ENCODE results near the gene CCDC146. TPM values are rescaled to one million over a fixed set of nuclear protein-coding genes. Genes with fewer than 3 reads are reported as not detected.
"Not testable (repeated sequence)": the region's sequence is repeated elsewhere in the genome, so short reads cannot be mapped to it uniquely, and the experiment has no call there.

Gene CCDC146
- total and polyA plus RNA-seq, 4 donors, result 19.6 to 30.5 (median 24.3) TPM

DNA sequence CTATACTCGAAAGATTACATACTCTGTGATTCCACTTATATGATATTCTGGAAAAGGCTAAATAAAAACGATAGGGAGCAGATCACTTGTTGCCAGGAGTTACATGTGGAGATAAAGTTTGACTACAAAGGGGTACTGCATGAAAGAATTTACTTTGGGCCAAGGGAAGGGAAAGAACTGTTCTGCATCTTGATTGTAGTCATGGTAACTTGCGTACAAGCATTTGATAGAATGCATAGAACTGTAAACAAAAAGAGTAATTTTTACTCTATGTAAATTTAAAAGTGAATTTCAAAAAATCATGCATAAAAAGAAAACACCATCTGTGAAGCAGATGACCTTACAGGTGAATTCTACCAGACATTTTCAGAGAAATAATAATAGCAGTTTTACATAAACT is 9.4 kb downstream of the CCDC146 start:
- H3K4me1 ChIP-seq (ENCODE audit: control insufficient read depth, insufficient read depth, low read length), result not testable (repeated sequence)

GRCh38 chr7:77138668-77139067 is 16.3 kb downstream of the CCDC146 start:
- no CpG with 5 or more reads among the region's 2 CpGs for WGBS (ENCODE audit: insufficient coverage)
- H3K4me1 ChIP-seq (ENCODE audit: control insufficient read depth, insufficient read depth, low read length); DNase-seq (ENCODE audit: low read depth in 4 of 6, low spot score in 6 of 6); H3K36me3 ChIP-seq (ENCODE audit: control insufficient read depth, insufficient read depth, low read length); H3K9me3 ChIP-seq (ENCODE audit: control insufficient read depth, insufficient read depth, low read length); H3K4me3 ChIP-seq (ENCODE audit: low read depth, low read length); H3K27me3 ChIP-seq (ENCODE audit: control insufficient read depth, insufficient read depth, low read length); H3K27ac ChIP-seq (ENCODE audit: low read depth, low read length): not testable (repeated sequence)

More for the DNA sequence above, 9.4 kb downstream of the CCDC146 start:
- H3K4me3 ChIP-seq (ENCODE audit: low read depth, low read length); H3K27ac ChIP-seq (ENCODE audit: low read depth, low read length); H3K27me3 ChIP-seq (ENCODE audit: control insufficient read depth, insufficient read depth, low read length); H3K36me3 ChIP-seq (ENCODE audit: control insufficient read depth, insufficient read depth, low read length); DNase-seq (ENCODE audit: low read depth in 4 of 6, low spot score in 6 of 6); H3K9me3 ChIP-seq (ENCODE audit: control insufficient read depth, insufficient read depth, low read length): not testable (repeated sequence)
- WGBS (ENCODE audit: insufficient coverage), result no CpG with 5 or more reads among the region's 3 CpGs

DNA sequence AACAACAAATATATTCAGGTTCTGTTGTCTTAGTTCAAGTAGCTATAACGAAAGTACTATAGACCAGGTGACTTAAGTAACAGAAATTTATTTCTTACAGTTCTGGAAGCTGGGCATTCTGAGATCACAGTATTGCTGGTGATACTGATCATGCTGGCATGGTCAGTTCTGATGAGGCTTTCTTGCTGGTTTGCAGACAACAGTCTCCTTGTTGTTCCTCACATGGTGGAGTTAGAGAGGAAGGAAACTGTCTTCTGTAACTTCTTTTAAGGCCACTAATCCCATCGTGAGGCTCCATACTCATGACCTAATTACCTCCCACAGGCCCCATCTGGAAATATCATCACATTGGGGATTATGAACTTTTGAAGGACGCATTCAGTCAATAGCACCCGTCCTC is 17.9 kb downstream of the CCDC146 start:
- H3K4me1 ChIP-seq (ENCODE audit: control insufficient read depth, insufficient read depth, low read length); DNase-seq (ENCODE audit: low read depth in 4 of 6, low spot score in 6 of 6); H3K27ac ChIP-seq (ENCODE audit: low read depth, low read length); H3K36me3 ChIP-seq (ENCODE audit: control insufficient read depth, insufficient read depth, low read length); H3K4me3 ChIP-seq (ENCODE audit: low read depth, low read length); H3K9me3 ChIP-seq (ENCODE audit: control insufficient read depth, insufficient read depth, low read length); H3K27me3 ChIP-seq (ENCODE audit: control insufficient read depth, insufficient read depth, low read length): not testable (repeated sequence)
- WGBS (ENCODE audit: insufficient coverage), result no CpG with 5 or more reads among the region's 4 CpGs

- not testable (repeated sequence) for DNase-seq (ENCODE audit: low read depth in 4 of 6, low spot score in 6 of 6); H3K9me3 ChIP-seq (ENCODE audit: control insufficient read depth, insufficient read depth, low read length); H3K36me3 ChIP-seq (ENCODE audit: control insufficient read depth, insufficient read depth, low read length); H3K27me3 ChIP-seq (ENCODE audit: control insufficient read depth, insufficient read depth, low read length); H3K4me3 ChIP-seq (ENCODE audit: low read depth, low read length); H3K4me1 ChIP-seq (ENCODE audit: control insufficient read depth, insufficient read depth, low read length); H3K27ac ChIP-seq (ENCODE audit: low read depth, low read length)
These were observed 29.8 kb downstream of the CCDC146 start for GRCh38 chr7:77152232-77152631.

GRCh38 chr7:77154917-77155464 is 32.6 kb downstream of the CCDC146 start:
- H3K36me3 ChIP-seq (ENCODE audit: control insufficient read depth, insufficient read depth, low read length); H3K27ac ChIP-seq (ENCODE audit: low read depth, low read length); H3K27me3 ChIP-seq (ENCODE audit: control insufficient read depth, insufficient read depth, low read length); H3K4me1 ChIP-seq (ENCODE audit: control insufficient read depth, insufficient read depth, low read length); H3K9me3 ChIP-seq (ENCODE audit: control insufficient read depth, insufficient read depth, low read length); H3K4me3 ChIP-seq (ENCODE audit: low read depth, low read length): not testable (repeated sequence)
- WGBS (ENCODE audit: insufficient coverage), result 40% methylated on average over 1 of the region's 3 CpGs
- peak in 3 of 6 donors; percentile 1 to 28 (median 4) for DNase-seq (ENCODE audit: low read depth in 4 of 6, low spot score in 6 of 6)

- not testable (repeated sequence) for H3K27me3 ChIP-seq (ENCODE audit: control insufficient read depth, insufficient read depth, low read length); H3K9me3 ChIP-seq (ENCODE audit: control insufficient read depth, insufficient read depth, low read length); H3K36me3 ChIP-seq (ENCODE audit: control insufficient read depth, insufficient read depth, low read length); DNase-seq (ENCODE audit: low read depth in 4 of 6, low spot score in 6 of 6); H3K27ac ChIP-seq (ENCODE audit: low read depth, low read length); H3K4me1 ChIP-seq (ENCODE audit: control insufficient read depth, insufficient read depth, low read length); H3K4me3 ChIP-seq (ENCODE audit: low read depth, low read length)
- no CpG with 5 or more reads among the region's 5 CpGs for WGBS (ENCODE audit: insufficient coverage)
These were observed 33.4 kb downstream of the CCDC146 start for GRCh38 chr7:77155601-77156377.

DNA sequence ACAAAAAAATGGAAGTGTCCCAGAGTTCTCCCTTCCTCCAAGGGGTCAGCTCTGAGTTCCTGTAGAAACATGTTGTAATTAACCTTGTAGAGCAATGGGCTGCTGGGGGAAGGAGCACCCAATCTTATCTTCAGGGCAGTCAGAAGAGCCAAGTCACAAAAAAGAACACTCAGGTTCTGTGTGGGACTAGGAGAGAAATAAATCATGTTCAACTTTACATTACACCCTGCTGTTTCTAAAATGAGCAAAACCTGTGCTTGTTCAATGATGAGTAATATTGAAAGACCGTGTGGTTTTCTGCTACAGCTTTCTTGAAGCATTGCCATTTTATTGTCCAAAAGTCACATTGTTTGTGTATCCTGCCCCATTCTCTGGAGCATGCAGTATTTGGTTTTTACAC is 34.6 kb downstream of the CCDC146 start:
- H3K27ac ChIP-seq (ENCODE audit: low read depth, low read length); H3K4me1 ChIP-seq (ENCODE audit: control insufficient read depth, insufficient read depth, low read length); H3K36me3 ChIP-seq (ENCODE audit: control insufficient read depth, insufficient read depth, low read length); DNase-seq (ENCODE audit: low read depth in 4 of 6, low spot score in 6 of 6); H3K27me3 ChIP-seq (ENCODE audit: control insufficient read depth, insufficient read depth, low read length); H3K4me3 ChIP-seq (ENCODE audit: low read depth, low read length); H3K9me3 ChIP-seq (ENCODE audit: control insufficient read depth, insufficient read depth, low read length): not testable (repeated sequence)
- WGBS (ENCODE audit: insufficient coverage), result no CpG with 5 or more reads among the region's 1 CpG

GRCh38 chr7:77157446-77157845 is 35.0 kb downstream of the CCDC146 start:
- Histone ChIP-seq H3K4me1 (ENCODE audit: control insufficient read depth, insufficient read depth, low read length) (no peaks in the 10 kb centered on the region), H3K27me3 (ENCODE audit: control insufficient read depth, insufficient read depth, low read length) (no peaks in the 10 kb centered on the region), H3K4me3 (ENCODE audit: low read depth, low read length) (no peak overlapping the region), H3K27ac (ENCODE audit: low read depth, low read length) (no peak overlapping the region), H3K36me3 (ENCODE audit: control insufficient read depth, insufficient read depth, low read length) (no peaks in the 10 kb centered on the region), H3K9me3 (ENCODE audit: control insufficient read depth, insufficient read depth, low read length) (no peaks in the 10 kb centered on the region)
- WGBS (ENCODE audit: insufficient coverage), result 0% methylated on average over 1 of the region's 1 CpG
- DNase-seq (ENCODE audit: low read depth in 4 of 6, low spot score in 6 of 6), result no peak

GRCh38 chr7:77171073-77171472 is 48.7 kb downstream of the CCDC146 start:
- WGBS (ENCODE audit: insufficient coverage), result 85% methylated on average over 3 of the region's 4 CpGs
- not testable (repeated sequence) for H3K4me1 ChIP-seq (ENCODE audit: control insufficient read depth, insufficient read depth, low read length); H3K27me3 ChIP-seq (ENCODE audit: control insufficient read depth, insufficient read depth, low read length); H3K4me3 ChIP-seq (ENCODE audit: low read depth, low read length); H3K36me3 ChIP-seq (ENCODE audit: control insufficient read depth, insufficient read depth, low read length); H3K9me3 ChIP-seq (ENCODE audit: control insufficient read depth, insufficient read depth, low read length); DNase-seq (ENCODE audit: low read depth in 4 of 6, low spot score in 6 of 6); H3K27ac ChIP-seq (ENCODE audit: low read depth, low read length)

GRCh38 chr7:77172437-77173172 is 50.2 kb downstream of the CCDC146 start:
- H3K4me1 ChIP-seq (ENCODE audit: control insufficient read depth, insufficient read depth, low read length); H3K4me3 ChIP-seq (ENCODE audit: low read depth, low read length); DNase-seq (ENCODE audit: low read depth in 4 of 6, low spot score in 6 of 6); H3K36me3 ChIP-seq (ENCODE audit: control insufficient read depth, insufficient read depth, low read length); H3K27ac ChIP-seq (ENCODE audit: low read depth, low read length); H3K9me3 ChIP-seq (ENCODE audit: control insufficient read depth, insufficient read depth, low read length); H3K27me3 ChIP-seq (ENCODE audit: control insufficient read depth, insufficient read depth, low read length): not testable (repeated sequence)
- 60% methylated on average over 1 of the region's 6 CpGs for WGBS (ENCODE audit: insufficient coverage)
